Loucy (cell line): ENCODE results near the gene LEMD1.

Experiments
- CTCF ChIP-seq: fragments of 200-600 bp; sonication (generic); conservative IDR thresholded peaks from 2 replicates; pipeline ENCODE4 v1.5.1; 2014; ENCODE audit warnings: mild to moderate bottlenecking, antibody characterized with exemption, low read length
- EZH2phosphoT487 ChIP-seq: fragments of 200-600 bp; IDR thresholded peaks from 2 replicates; pipeline ENCODE4 v1.6.1; 2018; ENCODE audit warnings: antibody characterized with exemption, mild to moderate bottlenecking, moderate library complexity, borderline replicate concordance

- TF ChIP-seq CTCF (no peak), EZH2phosphoT487 (no peak)
Observed at GRCh38 chr1:205357567-205357966, 64.3 kb downstream of the LEMD1 start.
